Naive thymus-derived CD8-positive, alpha-beta T cell (primary cell): ENCODE data around the gene GRIFIN. TPM values are rescaled to one million over a fixed set of nuclear protein-coding genes. Genes with fewer than 3 reads are reported as not detected.

Source experiments
- ATAC-seq, 2 donors: fragments of 150-1000 bp; cut with Tn5 transposase in 1 of 2; sonication (Bioruptor Pico), chemical (Tn5 transposase) in 1 of 2; 1 replicate in 1 of 2; 2 replicates in 1 of 2; pipeline ENCODE4 v1.10.0; 2021; ENCODE audit warnings: mild to moderate bottlenecking in 2 of 2, moderate library complexity in 2 of 2
- POLR2A ChIA-PET: fragments of 350-600 bp; sonication (Branson Sonifier 250); formaldehyde crosslinking; loops from one replicate; lab custom pipeline; 2021; ENCODE audit warnings: antibody characterized with exemption; lab: Charles Lee
- DNase-seq, 10 donors: peaks; one replicate each; pipeline versions ENCODE4 v3.0.0 to v3.0.0-alpha.2; 2020 to 2022
- H3K27ac Mint-ChIP-seq, 10 donors: one replicate each; pipeline ENCODE4 v1.8.0; 2020 to 2022; ENCODE audit warnings: mild to moderate bottlenecking in 10 of 10, mixed read lengths in 10 of 10, moderate library complexity in 4 of 10, inconsistent platforms in 1 of 10
- H3K27me3 Mint-ChIP-seq, 5 donors: one replicate each; pipeline ENCODE4 v1.8.0; 2021 to 2022; ENCODE audit warnings: mixed read lengths in 5 of 5
- H3K36me3 Mint-ChIP-seq, 3 donors: one replicate each; pipeline ENCODE4 v1.8.0; 2020 to 2022; ENCODE audit warnings: mixed read lengths in 3 of 3, mild to moderate bottlenecking in 2 of 3, inconsistent platforms in 1 of 3
- H3K4me1 Mint-ChIP-seq, 4 donors: one replicate each; pipeline ENCODE4 v1.8.0; 2021 to 2022; ENCODE audit warnings: mixed read lengths in 4 of 4
- H3K4me3 Mint-ChIP-seq, 10 donors: one replicate each; pipeline ENCODE4 v1.8.0; 2020 to 2022; ENCODE audit warnings: mild to moderate bottlenecking in 10 of 10, mixed read lengths in 10 of 10, moderate library complexity in 6 of 10, inconsistent platforms in 1 of 10
- H3K9me3 Mint-ChIP-seq, 9 donors: one replicate each; pipeline ENCODE4 v1.8.0; 2020 to 2022; ENCODE audit warnings: mixed read lengths in 9 of 9, mild to moderate bottlenecking in 3 of 9, inconsistent platforms in 1 of 9, moderate library complexity in 1 of 9
- polyA plus RNA-seq, 3 donors: library from polyadenylated mRNA; unstranded; fragments of 300-500 nt; fragmentation: Illumina TruSeq; gene quantifications; one replicate each; pipeline ENCODE4 v1.2.3, GENCODE V29; 2021
- total RNA-seq, 8 experiments: library from RNA in 2 of 8; stranded (reverse) in 2 of 8; gene quantifications; one replicate each; pipeline ENCODE4 v1.2.3 and lab custom pipeline; 2021 to 2026

GRIFIN gene
- total and polyA plus RNA-seq, 5 experiments from 2014 or later: not detected

GRCh38 chr7:2483494-2483893 lies 7.3 kb upstream of the GRIFIN start:
- no peak for ATAC-seq
- H3K27me3 Mint-ChIP-seq: peaks cover 0 to 5% (median 0%) of the 10 kb centered on the region in 5 donors
- no peak overlapping the region for H3K27ac Mint-ChIP-seq
- POLR2A ChIA-PET: interaction anchor here (1.2 to 1.6 kb wide), 2 partner anchors 25 to 37 kb away, joined by 4 to 10 read pairs; no protein-coding TSS in a partner anchor
- peaks cover under 1 to 8% (median 2%) of the 10 kb centered on the region in 4 donors for H3K4me1 Mint-ChIP-seq
- no peak for DNase-seq
- H3K9me3 Mint-ChIP-seq: peaks cover 0 to 6% (median 0%) of the 10 kb centered on the region in 9 donors
- no peaks in the 10 kb centered on the region for H3K36me3 Mint-ChIP-seq
- no peak overlapping the region for H3K4me3 Mint-ChIP-seq

GRCh38 chr7:2482725-2483451 lies 6.7 kb upstream of the GRIFIN start:
- H3K9me3 Mint-ChIP-seq: peaks cover 0 to 6% (median 0%) of the 10 kb centered on the region in 9 donors
- ATAC-seq (no peak), DNase-seq (no peak)
- H3K36me3 Mint-ChIP-seq: no peaks in the 10 kb centered on the region
- no peak overlapping the region for H3K27ac Mint-ChIP-seq
- H3K27me3 Mint-ChIP-seq: peaks cover 0 to 4% (median 0%) of the 10 kb centered on the region in 5 donors
- no peak overlapping the region for H3K4me3 Mint-ChIP-seq
- POLR2A ChIA-PET: interaction anchor here (1.2 to 1.6 kb wide), 2 partner anchors 25 to 37 kb away, joined by 4 to 10 read pairs; no protein-coding TSS in a partner anchor
- peaks cover 3 to 8% (median 4%) of the 10 kb centered on the region in 4 donors for H3K4me1 Mint-ChIP-seq

- ATAC-seq (no peak), DNase-seq (no peak)
- POLR2A ChIA-PET: interaction anchor here (1.5 to 2.4 kb wide), 2 partner anchors 28 to 30 kb away, joined by 8 to 9 read pairs; no protein-coding TSS in a partner anchor
- peaks cover 0 to 6% (median 0%) of the 10 kb centered on the region in 9 donors for H3K9me3 Mint-ChIP-seq
- peaks cover 3 to 15% (median 9%) of the 10 kb centered on the region in 4 donors for H3K4me1 Mint-ChIP-seq
- no peaks in the 10 kb centered on the region for H3K36me3 Mint-ChIP-seq
- H3K4me3 Mint-ChIP-seq: peak overlapping the region in 1 of 10 donors; percentile 48
- H3K27me3 Mint-ChIP-seq: no peaks in the 10 kb centered on the region
- peak overlapping the region in 1 of 10 donors; percentile 76 for H3K27ac Mint-ChIP-seq
Measured at GRCh38 chr7:2481195-2481594, 5.0 kb upstream of the GRIFIN start.

GRCh38 chr7:2480070-2480408 lies 3.8 kb upstream of the GRIFIN start:
- POLR2A ChIA-PET: interaction anchor here (0.5 to 2.4 kb wide), 9 partner anchors 8 to 163 kb away, joined by 3 to 9 read pairs (median 4); no protein-coding TSS in a partner anchor
- Mint-ChIP-seq H3K27ac (no peak overlapping the region), H3K4me1 (peaks cover 3 to 12% (median 9%) of the 10 kb centered on the region in 4 donors), H3K4me3 (no peak overlapping the region), H3K27me3 (no peaks in the 10 kb centered on the region), H3K9me3 (peaks cover 0 to 6% (median 0%) of the 10 kb centered on the region in 9 donors), H3K36me3 (no peaks in the 10 kb centered on the region)
- ATAC-seq (no peak), DNase-seq (no peak)

- no peak overlapping the region for H3K4me3 Mint-ChIP-seq
- H3K4me1 Mint-ChIP-seq: peaks cover 1 to 10% (median 8%) of the 10 kb centered on the region in 4 donors
- no peak for DNase-seq
- ATAC-seq: no peak
- peak overlapping the region in 2 of 10 donors; percentile 21 to 30 for H3K27ac Mint-ChIP-seq
- peaks cover 0 to 6% (median 0%) of the 10 kb centered on the region in 9 donors for H3K9me3 Mint-ChIP-seq
- H3K27me3 Mint-ChIP-seq: no peaks in the 10 kb centered on the region
- POLR2A ChIA-PET: interaction anchor here (0.5 to 2.8 kb wide), 12 partner anchors 8 to 163 kb away, joined by 3 to 15 read pairs (median 5); no protein-coding TSS in a partner anchor
- no peaks in the 10 kb centered on the region for H3K36me3 Mint-ChIP-seq
Measured at GRCh38 chr7:2479276-2480069, 3.3 kb upstream of the GRIFIN start.

- Mint-ChIP-seq H3K4me1 (peaks cover 1 to 10% (median 8%) of the 10 kb centered on the region in 4 donors), H3K36me3 (no peaks in the 10 kb centered on the region), H3K27ac (no peak overlapping the region), H3K9me3 (peaks cover 0 to 6% (median 0%) of the 10 kb centered on the region in 9 donors), H3K27me3 (no peaks in the 10 kb centered on the region), H3K4me3 (no peak overlapping the region)
- no peak for ATAC-seq
- POLR2A ChIA-PET: interaction anchor here (0.5 to 2.8 kb wide), 13 partner anchors 10 to 189 kb away, joined by 3 to 15 read pairs (median 6); no protein-coding TSS in a partner anchor
- no peak for DNase-seq
Measured at GRCh38 chr7:2478800-2479199, 2.6 kb upstream of the GRIFIN start.

- POLR2A ChIA-PET: interaction anchor here (0.5 to 2.8 kb wide), 13 partner anchors 10 to 189 kb away, joined by 3 to 15 read pairs (median 4); no protein-coding TSS in a partner anchor
- H3K4me1 Mint-ChIP-seq: peaks cover 1 to 10% (median 8%) of the 10 kb centered on the region in 4 donors
- ATAC-seq (no peak), DNase-seq (no peak)
- H3K9me3 Mint-ChIP-seq: peaks cover 0 to 6% (median 0%) of the 10 kb centered on the region in 9 donors
- peak overlapping the region in 1 of 10 donors; percentile 48 for H3K27ac Mint-ChIP-seq
- H3K27me3 Mint-ChIP-seq: peaks cover 0 to 1% (median 0%) of the 10 kb centered on the region in 5 donors
- peak overlapping the region in 2 of 10 donors; percentile 19 to 30 for H3K4me3 Mint-ChIP-seq
- no peaks in the 10 kb centered on the region for H3K36me3 Mint-ChIP-seq
Measured at GRCh38 chr7:2478399-2478785, 2.2 kb upstream of the GRIFIN start.

GRCh38 chr7:2477447-2478398 lies 1.5 kb upstream of the GRIFIN start:
- H3K4me3 Mint-ChIP-seq: peak overlapping the region in 2 of 10 donors; percentile 19 to 30
- H3K27me3 Mint-ChIP-seq: peaks cover 0 to 1% (median 0%) of the 10 kb centered on the region in 5 donors
- H3K27ac Mint-ChIP-seq: peak overlapping the region in 1 of 10 donors; percentile 32
- peaks cover 1 to 10% (median 8%) of the 10 kb centered on the region in 4 donors for H3K4me1 Mint-ChIP-seq
- POLR2A ChIA-PET: interaction anchor here (0.5 to 2.8 kb wide), 14 partner anchors 11 to 190 kb away, joined by 3 to 15 read pairs (median 4); partner anchors contain the start of gene IQCE
- H3K9me3 Mint-ChIP-seq: peaks cover 0 to 1% (median 0%) of the 10 kb centered on the region in 9 donors
- H3K36me3 Mint-ChIP-seq: no peaks in the 10 kb centered on the region
- peak; percentile 33 to 81 (median 62) for DNase-seq
- ATAC-seq: peak; percentile 96 to 98

- POLR2A ChIA-PET: interaction anchor here (1.2 to 2.8 kb wide), 4 partner anchors 32 to 82 kb away, joined by 3 to 15 read pairs (median 10); partner anchors contain the start of gene IQCE
- peaks cover 1 to 10% (median 8%) of the 10 kb centered on the region in 4 donors for H3K4me1 Mint-ChIP-seq
- H3K27me3 Mint-ChIP-seq: peaks cover 0 to 1% (median 0%) of the 10 kb centered on the region in 5 donors
- DNase-seq: no peak
- ATAC-seq: no peak
- peak overlapping the region in 1 of 10 donors; percentile 32 for H3K27ac Mint-ChIP-seq
- peak overlapping the region in 1 of 10 donors; percentile 13 for H3K4me3 Mint-ChIP-seq
- H3K9me3 Mint-ChIP-seq: peaks cover 0 to 1% (median 0%) of the 10 kb centered on the region in 9 donors
- no peaks in the 10 kb centered on the region for H3K36me3 Mint-ChIP-seq
Measured at GRCh38 chr7:2476776-2477446, 713 bp upstream of the GRIFIN start.

- POLR2A ChIA-PET: interaction anchor here (0.7 kb wide), 1 partner anchor 44 kb away, joined by 3 read pairs; no protein-coding TSS in a partner anchor
- Mint-ChIP-seq H3K9me3 (no peaks in the 10 kb centered on the region), H3K36me3 (no peaks in the 10 kb centered on the region), H3K27ac (no peak overlapping the region), H3K27me3 (peaks cover 0 to 2% (median 0%) of the 10 kb centered on the region in 5 donors), H3K4me3 (no peak overlapping the region), H3K4me1 (peaks cover 0 to 11% (median 8%) of the 10 kb centered on the region in 4 donors)
- ATAC-seq (no peak), DNase-seq (no peak)
Measured at GRCh38 chr7:2475678-2476015, 551 bp downstream of the GRIFIN start.
